ENCODE results near the gene OR56B1. TPM values are rescaled to one million over a fixed set of nuclear protein-coding genes. Genes with fewer than 3 reads are reported as not detected.

The OR56B1 gene
- total RNA-seq, 1 donor from 2014 or later, result not detected

GRCh38 chr11:5737091-5737490 lies 843 bp downstream of the OR56B1 start:
- Histone ChIP-seq H3K4me3 (no peak overlapping the region), H3K27me3 (ENCODE audit: low read depth) (no peaks in the 10 kb centered on the region), H3K27ac (replicated peaks) (no peak overlapping the region), H3K4me1 (no peaks in the 10 kb centered on the region), H3K36me3 (no peaks in the 10 kb centered on the region), H3K9me3 (replicated peaks) (peaks cover 12% of the 10 kb centered on the region)
- intact Hi-C loops (cut with micrococcal nuclease), result no loop called here
- no peak for TF ChIP-seq CTCF (IDR thresholded peaks at IDR 0.05; ENCODE audit: borderline replicate concordance)
- no peak for DNase-seq

GRCh38 chr11:5737670-5738392 lies 1.6 kb downstream of the OR56B1 start:
- no peaks in the 10 kb centered on the region for H3K27me3 ChIP-seq (ENCODE audit: low read depth)
- no peaks in the 10 kb centered on the region for H3K36me3 ChIP-seq
- H3K4me3 ChIP-seq, result no peak overlapping the region
- no peak for DNase-seq
- TF ChIP-seq CTCF (IDR thresholded peaks at IDR 0.05; ENCODE audit: borderline replicate concordance), result no peak
- intact Hi-C loops (cut with micrococcal nuclease), result no loop called here
- peaks cover 20% of the 10 kb centered on the region for H3K9me3 ChIP-seq (replicated peaks)
- no peak overlapping the region for H3K27ac ChIP-seq (replicated peaks)
- H3K4me1 ChIP-seq, result no peaks in the 10 kb centered on the region

DNA sequence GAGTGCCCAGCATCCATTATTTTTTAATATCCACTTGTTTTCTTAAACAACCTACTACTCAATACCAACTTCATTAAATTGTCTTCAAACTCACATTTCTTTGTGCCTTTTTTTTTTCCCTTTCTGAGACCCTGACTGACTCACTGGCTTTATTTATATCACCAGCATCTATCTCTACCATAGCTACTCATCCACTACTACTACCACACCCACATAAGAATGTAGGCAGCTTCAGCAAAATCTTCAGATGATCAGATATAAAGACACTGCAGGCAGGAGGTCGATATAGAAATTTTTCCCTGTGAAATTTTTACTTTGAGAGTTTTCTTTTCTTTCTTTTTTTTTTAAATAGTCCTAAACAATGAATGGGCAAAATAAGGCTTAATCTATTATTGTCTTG lies 2.2 kb downstream of the OR56B1 start:
- peaks cover 25% of the 10 kb centered on the region for H3K9me3 ChIP-seq (replicated peaks)
- DNase-seq, result no peak
- no peaks in the 10 kb centered on the region for H3K36me3 ChIP-seq
- no peaks in the 10 kb centered on the region for H3K4me1 ChIP-seq
- TF ChIP-seq CTCF (IDR thresholded peaks at IDR 0.05; ENCODE audit: borderline replicate concordance), result no peak
- no peak overlapping the region for H3K4me3 ChIP-seq
- intact Hi-C loops (cut with micrococcal nuclease), result no loop called here
- H3K27ac ChIP-seq (replicated peaks), result no peak overlapping the region
- H3K27me3 ChIP-seq (ENCODE audit: low read depth), result no peaks in the 10 kb centered on the region

- H3K9me3 ChIP-seq (replicated peaks), result peaks cover 36% of the 10 kb centered on the region
- no peak overlapping the region for H3K4me3 ChIP-seq
- H3K36me3 ChIP-seq, result no peaks in the 10 kb centered on the region
- no peak for TF ChIP-seq CTCF (IDR thresholded peaks at IDR 0.05; ENCODE audit: borderline replicate concordance)
- no peaks in the 10 kb centered on the region for H3K4me1 ChIP-seq
- DNase-seq, result no peak
- no peaks in the 10 kb centered on the region for H3K27me3 ChIP-seq (ENCODE audit: low read depth)
- H3K27ac ChIP-seq (replicated peaks), result no peak overlapping the region
- intact Hi-C loops (cut with micrococcal nuclease), result no loop called here
Observed at GRCh38 chr11:5746614-5747013, 10.4 kb downstream of the OR56B1 start.

GRCh38 chr11:5749836-5750235 lies 13.6 kb downstream of the OR56B1 start:
- no peak overlapping the region for H3K4me3 ChIP-seq
- DNase-seq, result no peak
- no peaks in the 10 kb centered on the region for H3K36me3 ChIP-seq
- intact Hi-C loops (cut with micrococcal nuclease), result no loop called here
- H3K27ac ChIP-seq (replicated peaks), result no peak overlapping the region
- no peak for TF ChIP-seq CTCF (IDR thresholded peaks at IDR 0.05; ENCODE audit: borderline replicate concordance)
- peaks cover 6% of the 10 kb centered on the region for H3K9me3 ChIP-seq (replicated peaks)
- H3K4me1 ChIP-seq, result no peaks in the 10 kb centered on the region
- no peaks in the 10 kb centered on the region for H3K27me3 ChIP-seq (ENCODE audit: low read depth)
